HG02763 (cell line): Measurements from ENCODE around the gene GXYLT2.

Experiments used
- ATAC-seq: cut with Tn5 transposase; IDR thresholded peaks from one replicate; pipeline ENCODE4 v1.9.1; 2021; ENCODE audit warnings: mild to moderate bottlenecking, moderate library complexity; ENCODE audit not compliant: unreplicated experiment

Gene GXYLT2

GRCh38 chr3:72887705-72888545, at the start of gene GXYLT2:
Gene GXYLT2, plus strand, starts transcription at chr3:72888046. Its CDS starts 188 bp downstream, at chr3:72888234.
- no peak for ATAC-seq

- ATAC-seq = no peak
These were observed 48.8 kb upstream of the GXYLT2 start for GRCh38 chr3:72839057-72839456.

- no peak for ATAC-seq
These were observed 43.3 kb upstream of the GXYLT2 start for GRCh38 chr3:72844436-72844993.

- ATAC-seq = no peak
These were observed 41.7 kb upstream of the GXYLT2 start for GRCh38 chr3:72846166-72846565.

- no peak for ATAC-seq
These were observed 40.6 kb upstream of the GXYLT2 start for GRCh38 chr3:72847282-72847681.

- ATAC-seq = peak; percentile 95
These were observed 39.8 kb upstream of the GXYLT2 start, which contains the start of gene SHQ1 for GRCh38 chr3:72847751-72848702. Gene SHQ1, minus strand, starts transcription at chr3:72848445. Its CDS starts 105 bp downstream, at chr3:72848340.

GRCh38 chr3:72848703-72849081, 39.2 kb upstream of the GXYLT2 start:
- peak; percentile 30 for ATAC-seq

- no peak for ATAC-seq
These were observed 32.8 kb upstream of the GXYLT2 start for GRCh38 chr3:72855001-72855400.

- no peak for ATAC-seq
These were observed 27.8 kb upstream of the GXYLT2 start for GRCh38 chr3:72860053-72860452.

GRCh38 chr3:72860846-72861245, 27.0 kb upstream of the GXYLT2 start:
- ATAC-seq = no peak

- ATAC-seq = no peak
These were observed 25.3 kb upstream of the GXYLT2 start for GRCh38 chr3:72862314-72863090.

- ATAC-seq = no peak
These were observed 15.7 kb upstream of the GXYLT2 start for GRCh38 chr3:72872183-72872582.

GRCh38 chr3:72887343-72887704, 522 bp upstream of the GXYLT2 start:
- ATAC-seq = no peak

- ATAC-seq = no peak
These were observed 882 bp downstream of the GXYLT2 start for GRCh38 chr3:72888546-72889309.

- ATAC-seq = no peak
These were observed 1.7 kb downstream of the GXYLT2 start for GRCh38 chr3:72889310-72890165.

GRCh38 chr3:72890166-72890925, 2.5 kb downstream of the GXYLT2 start:
- no peak for ATAC-seq

GRCh38 chr3:72891053-72891855, 3.4 kb downstream of the GXYLT2 start:
- ATAC-seq = no peak
